ENCODE measurements around the gene SPRR2G. TPM values are rescaled to one million over a fixed set of nuclear protein-coding genes. Genes with fewer than 3 reads are reported as not detected.

SPRR2G gene
- total and polyA plus RNA-seq, 4 donors = not detected

Other genes starting within 250 kb of the SPRR2G start
- gene IVL, start 242.3 kb downstream of the SPRR2G start, total RNA-seq = not detected
- under 1 TPM; 0.13 TPM for gene IVL, start 242.3 kb downstream of the SPRR2G start, polyA plus RNA-seq
- gene SPRR5, start 203.7 kb downstream of the SPRR2G start, total RNA-seq = not detected
- not detected for gene SPRR5, start 203.7 kb downstream of the SPRR2G start, polyA plus RNA-seq
- not detected for gene SPRR4, start 180.2 kb downstream of the SPRR2G start, total RNA-seq
- not detected for gene SPRR4, start 180.2 kb downstream of the SPRR2G start, polyA plus RNA-seq
- gene SPRR1A, start 166.8 kb downstream of the SPRR2G start, total RNA-seq = not detected
- not detected for gene SPRR1A, start 166.8 kb downstream of the SPRR2G start, polyA plus RNA-seq
- gene SPRR3, start 149.1 kb downstream of the SPRR2G start, total RNA-seq = under 1 TPM in 1 of 2 donors, not detected in 1; 0.75 TPM
- 10 to 100 TPM in 1 of 2 donors, 1 to 10 TPM in 1; 8.2 to 14.9 TPM for gene SPRR3, start 149.1 kb downstream of the SPRR2G start, polyA plus RNA-seq
- gene SPRR1B, start 119.7 kb downstream of the SPRR2G start, total RNA-seq = not detected
- gene SPRR1B, start 119.7 kb downstream of the SPRR2G start, polyA plus RNA-seq = 1 to 10 TPM in 1 of 2 donors, under 1 TPM in 1; 0.74 to 1.9 TPM
- not detected for gene SPRR2D, start 109.8 kb downstream of the SPRR2G start, total RNA-seq
- gene SPRR2D, start 109.8 kb downstream of the SPRR2G start, polyA plus RNA-seq = 1 to 10 TPM in 1 of 2 donors, under 1 TPM in 1; 0.56 to 2.6 TPM
- not detected for gene SPRR2A, start 93.4 kb downstream of the SPRR2G start, total RNA-seq
- 1 to 10 TPM in 1 of 2 donors, under 1 TPM in 1; 0.95 to 6.0 TPM for gene SPRR2A, start 93.4 kb downstream of the SPRR2G start, polyA plus RNA-seq
- gene SPRR2B, start 79.3 kb downstream of the SPRR2G start, total RNA-seq = not detected
- gene SPRR2B, start 79.3 kb downstream of the SPRR2G start, polyA plus RNA-seq = not detected
- not detected for gene SPRR2E, start 56.4 kb downstream of the SPRR2G start, total RNA-seq
- under 1 TPM; 0.75 to 0.77 TPM for gene SPRR2E, start 56.4 kb downstream of the SPRR2G start, polyA plus RNA-seq
- not detected for gene SPRR2F, start 37.4 kb downstream of the SPRR2G start, total RNA-seq
- not detected for gene SPRR2F, start 37.4 kb downstream of the SPRR2G start, polyA plus RNA-seq
- not detected for gene LELP1, start 52.5 kb upstream of the SPRR2G start, total RNA-seq
- not detected for gene LELP1, start 52.5 kb upstream of the SPRR2G start, polyA plus RNA-seq
- not detected for gene PRR9, start 66.7 kb upstream of the SPRR2G start, total RNA-seq
- gene PRR9, start 66.7 kb upstream of the SPRR2G start, polyA plus RNA-seq = not detected
- gene LORICRIN, start 108.8 kb upstream of the SPRR2G start, total RNA-seq = not detected
- not detected for gene LORICRIN, start 108.8 kb upstream of the SPRR2G start, polyA plus RNA-seq
- not detected for gene PGLYRP3, start 162.1 kb upstream of the SPRR2G start, total RNA-seq
- gene PGLYRP3, start 162.1 kb upstream of the SPRR2G start, polyA plus RNA-seq = not detected
- gene PGLYRP4, start 198.0 kb upstream of the SPRR2G start, total RNA-seq = not detected
- gene PGLYRP4, start 198.0 kb upstream of the SPRR2G start, polyA plus RNA-seq = not detected
- gene S100A9, start 207.0 kb upstream of the SPRR2G start, total RNA-seq = 100 to 1,000 TPM; 131 to 276 TPM
- 100 to 1,000 TPM; 110 to 485 TPM for gene S100A9, start 207.0 kb upstream of the SPRR2G start, polyA plus RNA-seq
- gene S100A12, start 224.7 kb upstream of the SPRR2G start, total RNA-seq = 10 to 100 TPM in 1 of 2 donors, 1 to 10 TPM in 1; 4.4 to 23.6 TPM
- 10 to 100 TPM in 1 of 2 donors, 1 to 10 TPM in 1; 1.7 to 58.6 TPM for gene S100A12, start 224.7 kb upstream of the SPRR2G start, polyA plus RNA-seq
- gene S100A8, start 240.2 kb upstream of the SPRR2G start, total RNA-seq = 100 to 1,000 TPM in 1 of 2 donors, 10 to 100 TPM in 1; 83.5 to 185 TPM
- 100 to 1,000 TPM in 1 of 2 donors, 10 to 100 TPM in 1; 48.2 to 218 TPM for gene S100A8, start 240.2 kb upstream of the SPRR2G start, polyA plus RNA-seq

Measured in aorta (tissue), 4 donors.